Iris pigment epithelial cell (primary cell): ENCODE results near the gene FIBIN.
"Not testable (repeated sequence)": the region's sequence is repeated elsewhere in the genome, so short reads cannot be mapped to it uniquely, and the experiment has no call there.

Source experiments
- DNase-seq: peaks from one replicate; pipeline ENCODE4 v3.0.0-alpha.2; 2011; ENCODE audit warnings: low read depth

Gene FIBIN

GRCh38 chr11:26977209-26977608, 16.7 kb upstream of the FIBIN start:
- not testable (repeated sequence) for DNase-seq

DNA sequence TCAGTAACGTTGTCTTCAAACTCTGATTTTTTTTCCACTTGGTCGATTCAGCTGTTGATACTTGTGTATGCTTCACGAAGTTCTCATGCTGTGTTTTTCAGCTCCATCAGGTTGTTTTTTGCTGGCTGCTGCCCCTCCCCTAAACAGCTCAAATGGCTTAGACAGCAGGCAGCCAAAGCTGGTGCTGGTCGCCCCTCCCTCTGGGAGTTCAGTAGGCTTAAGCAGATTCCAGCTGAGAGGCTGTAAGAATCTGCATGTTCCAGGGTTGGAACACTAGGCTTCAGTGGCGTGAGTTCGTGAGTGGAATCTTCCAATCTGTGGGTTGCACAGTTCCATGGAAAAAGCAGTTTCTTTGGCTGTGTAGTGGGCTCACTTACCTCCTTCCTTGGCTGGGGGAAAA, 10.3 kb upstream of the FIBIN start:
- DNase-seq, result no peak

- no peak for DNase-seq
Measured at GRCh38 chr11:26985470-26985869, 8.4 kb upstream of the FIBIN start.

DNA sequence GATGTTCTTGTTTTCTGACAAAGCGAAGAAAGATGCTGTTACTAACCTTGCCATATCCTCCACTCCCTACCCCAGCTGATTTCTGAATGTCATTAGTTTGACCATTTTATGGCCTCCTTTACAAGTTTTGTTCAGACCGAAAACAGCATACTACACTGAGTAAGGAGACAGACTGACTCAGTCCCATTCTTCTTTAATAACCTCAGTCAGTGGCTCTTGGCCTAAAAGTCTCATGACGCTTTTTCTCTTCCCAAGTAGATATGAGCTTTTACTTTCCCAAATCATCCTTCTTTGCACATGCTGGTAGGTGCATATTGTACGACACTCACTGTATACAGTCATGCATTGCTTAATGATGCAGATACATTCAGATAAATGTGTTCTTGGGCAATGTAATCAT, 8.0 kb upstream of the FIBIN start:
- peak; percentile 34 for DNase-seq

GRCh38 chr11:26987272-26987671, 6.6 kb upstream of the FIBIN start:
- peak; percentile 41 for DNase-seq

DNA sequence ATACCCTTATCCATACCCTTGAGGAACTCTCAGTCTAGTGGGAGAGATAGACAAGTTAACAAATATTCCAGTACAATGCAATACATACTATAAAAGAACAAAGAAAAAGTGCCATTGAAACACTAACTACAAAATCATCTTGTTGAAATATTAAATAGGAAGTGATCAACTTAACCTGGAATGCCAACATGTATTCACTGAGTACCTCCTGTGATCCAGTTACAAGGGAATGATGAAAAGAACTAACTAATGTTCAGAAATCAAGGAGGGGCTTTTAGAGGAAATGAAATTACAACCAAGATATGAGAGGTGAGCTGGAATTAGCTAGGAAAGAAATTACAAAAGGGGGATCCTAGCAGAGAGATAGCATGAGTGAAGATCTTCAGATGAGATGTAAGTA, 6.2 kb upstream of the FIBIN start:
- DNase-seq, result peak; percentile 64

DNA sequence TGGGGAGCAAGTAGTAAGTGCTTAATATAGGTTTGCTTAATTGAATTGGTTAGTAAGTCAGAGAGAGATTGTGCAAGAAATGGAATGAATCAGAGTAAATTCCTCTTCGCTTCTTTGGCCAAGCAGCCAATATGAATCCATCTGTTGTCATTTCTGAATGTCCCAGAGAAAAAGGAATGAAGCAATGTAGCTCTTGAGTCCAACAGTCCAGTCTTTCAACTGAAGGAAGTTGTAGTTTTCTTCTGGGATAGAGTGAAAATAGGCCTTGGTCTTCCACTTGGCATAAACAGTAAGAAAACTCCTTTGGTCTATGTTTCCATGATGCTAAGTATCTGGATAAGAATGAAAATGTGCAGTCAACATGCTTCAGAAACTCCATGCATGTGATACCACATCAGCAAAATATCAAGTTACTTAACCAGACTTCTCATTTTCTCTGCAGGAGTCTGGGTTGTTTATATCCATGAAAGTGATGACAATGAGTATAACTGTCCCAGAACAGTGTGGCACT, 1.8 kb upstream of the FIBIN start:
- DNase-seq, result peak; percentile 97

DNA sequence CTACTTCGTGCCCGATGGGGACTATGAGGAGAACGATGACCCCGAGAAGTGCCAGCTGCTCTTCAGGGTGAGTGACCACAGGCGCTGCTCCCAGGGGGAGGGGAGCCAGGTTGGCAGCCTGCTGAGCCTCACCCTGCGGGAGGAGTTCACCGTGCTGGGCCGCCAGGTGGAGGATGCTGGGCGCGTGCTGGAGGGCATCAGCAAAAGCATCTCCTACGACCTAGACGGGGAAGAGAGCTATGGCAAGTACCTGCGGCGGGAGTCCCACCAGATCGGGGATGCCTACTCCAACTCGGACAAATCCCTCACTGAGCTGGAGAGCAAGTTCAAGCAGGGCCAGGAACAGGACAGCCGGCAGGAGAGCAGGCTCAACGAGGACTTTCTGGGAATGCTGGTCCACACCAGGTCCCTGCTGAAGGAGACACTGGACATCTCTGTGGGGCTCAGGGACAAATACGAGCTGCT, 751 bp downstream of the FIBIN start:
- peak; percentile 65 for DNase-seq

DNA sequence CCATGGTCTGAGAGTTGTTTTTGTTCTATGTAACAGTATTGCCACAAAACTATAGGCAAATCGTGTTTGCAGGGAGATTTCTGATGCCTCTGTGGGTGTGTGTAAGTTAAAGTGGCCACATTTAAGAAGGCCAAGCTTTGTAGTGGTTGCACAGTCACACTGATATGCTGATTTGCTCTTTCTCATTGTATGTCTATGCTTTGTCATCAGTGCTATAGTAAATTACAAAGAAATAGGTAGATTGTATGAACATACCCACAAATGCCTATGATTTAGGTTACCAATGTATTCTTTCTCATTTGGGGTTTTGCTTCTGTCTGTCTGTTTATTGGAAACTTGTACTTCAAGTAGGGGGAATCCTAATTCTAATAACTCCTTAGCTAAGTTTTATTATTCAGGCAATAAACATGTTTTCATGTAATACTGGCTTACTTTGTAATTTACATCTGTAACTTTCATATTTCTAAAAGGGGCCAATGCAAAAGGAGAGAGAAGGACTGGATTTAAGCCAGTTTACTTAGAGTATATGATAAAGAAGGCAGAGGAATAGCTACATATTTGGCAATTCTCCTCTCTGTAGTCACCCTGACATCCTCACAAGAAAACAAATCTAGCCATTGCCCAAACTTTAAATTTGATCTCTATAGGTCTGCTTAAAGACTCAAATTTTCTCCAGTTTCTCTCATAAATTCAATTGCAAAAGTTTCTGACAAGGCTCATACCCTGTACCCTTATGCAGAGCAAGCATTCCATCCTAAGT, 2.0 kb downstream of the FIBIN start:
- DNase-seq, result peak; percentile 31

DNA sequence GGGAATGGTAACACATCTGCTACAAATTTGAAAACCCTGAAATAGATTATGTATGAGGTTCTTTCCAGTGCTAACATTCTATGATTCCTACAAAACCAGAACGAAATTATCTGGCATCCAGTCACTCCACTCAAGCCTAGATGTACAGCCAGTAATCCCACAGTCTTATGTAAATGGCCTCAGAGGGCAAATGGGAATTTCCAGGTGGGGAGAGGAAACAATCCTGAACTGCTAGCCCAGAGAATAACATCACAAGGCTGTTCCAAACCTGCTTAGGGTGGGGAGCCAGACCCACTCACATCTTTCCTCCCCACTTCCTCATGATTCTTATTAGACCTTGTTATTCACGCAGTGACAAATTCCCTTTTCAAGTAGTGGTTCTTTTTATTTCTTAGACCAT, 3.5 kb downstream of the FIBIN start:
- peak; percentile 50 for DNase-seq

- peak; percentile 60 for DNase-seq
Measured at GRCh38 chr11:27001136-27001730, 7.3 kb downstream of the FIBIN start.

- DNase-seq, result peak; percentile 29
Measured at GRCh38 chr11:27002431-27002830, 8.5 kb downstream of the FIBIN start.

- no peak for DNase-seq
Measured at GRCh38 chr11:27002838-27003237, 8.9 kb downstream of the FIBIN start.

- DNase-seq, result no peak
Measured at GRCh38 chr11:27004103-27004502, 10.2 kb downstream of the FIBIN start.

GRCh38 chr11:27008811-27009535, 15.1 kb downstream of the FIBIN start:
- peak; percentile 55 for DNase-seq

GRCh38 chr11:27011560-27012233, 17.8 kb downstream of the FIBIN start:
- DNase-seq, result peak; percentile 19

DNA sequence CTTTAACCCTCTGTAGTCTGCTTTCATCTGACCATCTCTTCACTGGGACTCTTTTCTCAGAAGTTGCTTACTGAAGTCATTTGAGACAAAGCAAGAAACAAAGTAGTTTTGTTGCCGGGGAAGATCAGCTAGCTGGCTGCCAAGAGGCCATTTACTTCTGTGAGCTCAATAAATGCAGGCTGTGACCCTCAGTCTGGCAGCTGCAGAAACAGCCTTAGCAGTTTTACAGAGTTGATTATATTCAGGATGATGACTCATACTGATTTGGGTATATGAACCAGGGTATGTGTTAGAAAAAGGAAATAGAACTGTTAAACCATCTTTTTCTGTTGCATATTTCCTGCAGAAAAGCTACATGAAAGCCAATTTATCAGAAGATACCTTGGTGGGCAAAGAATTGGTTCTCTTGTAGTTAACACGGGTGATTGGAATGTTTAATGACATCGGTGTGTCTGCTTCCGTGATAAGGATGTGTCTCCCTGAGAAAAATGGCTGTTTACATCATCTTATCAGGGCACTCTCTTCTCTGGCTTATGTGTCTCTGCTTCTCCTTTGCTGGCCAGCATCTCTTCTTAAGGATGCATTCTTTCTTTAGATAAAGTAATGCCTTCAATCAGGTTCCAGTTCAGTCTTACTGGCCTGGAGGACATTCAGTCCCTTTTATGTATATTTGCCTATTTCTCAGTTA, 18.5 kb downstream of the FIBIN start:
- DNase-seq, result peak; percentile 84

DNA sequence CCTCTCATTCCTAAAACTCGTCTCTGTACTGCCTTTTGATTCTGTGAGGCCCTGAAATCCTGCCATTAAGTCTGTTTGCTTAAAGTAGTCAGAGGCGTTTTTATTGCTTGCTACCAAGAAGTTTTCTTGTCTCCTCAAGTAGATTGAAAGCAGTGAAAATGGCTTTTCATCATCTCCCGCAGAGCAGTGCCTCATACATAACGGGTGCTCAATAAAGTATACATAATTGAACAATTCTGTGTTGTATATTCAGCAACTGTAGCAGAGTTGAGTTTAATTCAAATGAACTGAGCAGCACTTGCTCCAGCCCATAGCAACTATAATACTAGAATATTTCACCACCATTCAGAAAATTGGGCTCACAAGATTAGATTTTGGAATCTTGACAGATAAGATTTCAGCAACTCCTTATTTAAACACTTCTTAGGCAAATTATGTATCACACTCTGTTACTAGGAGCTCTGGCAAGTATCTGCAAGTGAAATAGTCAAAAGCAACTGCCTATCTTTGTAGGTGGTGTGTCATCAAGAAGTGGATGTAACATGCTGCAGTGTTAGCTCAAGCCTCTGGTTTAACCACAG, 20.0 kb downstream of the FIBIN start:
- peak; percentile 75 for DNase-seq

- DNase-seq, result peak; percentile 28
Measured at GRCh38 chr11:27018902-27019529, 25.1 kb downstream of the FIBIN start.

DNA sequence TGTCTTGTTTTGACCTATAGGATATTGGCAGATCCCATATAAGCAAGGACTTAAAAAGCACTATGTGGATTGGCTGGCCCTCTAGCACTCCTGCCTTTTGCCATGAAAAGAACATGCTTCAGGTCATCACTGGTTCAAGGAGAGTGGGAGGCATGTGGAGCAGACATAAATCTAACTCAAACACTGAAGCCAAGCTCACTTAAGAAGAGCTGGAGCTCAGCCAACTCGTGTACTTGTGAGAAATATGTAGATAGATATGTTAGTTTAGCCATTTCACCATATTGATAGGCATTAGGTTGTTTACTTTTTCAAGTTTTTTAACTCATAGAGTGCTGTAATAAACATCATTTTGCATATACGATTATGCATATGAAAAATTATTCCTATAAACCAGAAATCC, 26.8 kb downstream of the FIBIN start:
- DNase-seq, result peak; percentile 47
